H7 (cell line): ENCODE measurements around the gene CCDC71L. TPM values are rescaled to one million over a fixed set of nuclear protein-coding genes. Genes with fewer than 3 reads are reported as not detected.

Experiments
- DNase-seq: peaks from one replicate; pipeline ENCODE4 v3.0.0; 2012
- H3K27me3 ChIP-seq: 2 replicates; pipeline ENCODE4 v1.6.0; 2011; ENCODE audit warnings: mild to moderate bottlenecking, low read length; ENCODE audit not compliant: control insufficient read depth, insufficient read depth
- H3K36me3 ChIP-seq: replicated peaks from 2 replicates; pipeline ENCODE4 v1.5.1; 2011; ENCODE audit warnings: low read length; ENCODE audit not compliant: control insufficient read depth, insufficient read depth
- H3K4me3 ChIP-seq: 2 replicates; pipeline ENCODE4 v1.5.1; 2011; ENCODE audit warnings: low read depth, mild to moderate bottlenecking, control low read depth, low read length, moderate library complexity; ENCODE audit not compliant: insufficient read depth
- total RNA-seq: library from RNA; depleted of rRNA; stranded (reverse); fragments of >200 nt; shearing (Covaris generic); gene quantifications from 2 replicates; pipeline ENCODE4 v1.2.3, GENCODE V29; 2014

Gene CCDC71L
- total RNA-seq, 1 experiment from 2014 or later, result 34.8 TPM

GRCh38 chr7:106644999-106645398 lies 16.0 kb downstream of the CCDC71L start:
- H3K36me3 ChIP-seq, result no peaks in the 10 kb centered on the region
- no peak overlapping the region for H3K4me3 ChIP-seq
- H3K27me3 ChIP-seq, result no peaks in the 10 kb centered on the region
- no peak for DNase-seq

- Histone ChIP-seq H3K27me3 (no peaks in the 10 kb centered on the region), H3K4me3 (no peak overlapping the region), H3K36me3 (no peaks in the 10 kb centered on the region)
- no peak for DNase-seq
Measured at GRCh38 chr7:106643216-106644000, 17.6 kb downstream of the CCDC71L start.

GRCh38 chr7:106641416-106641815 lies 19.5 kb downstream of the CCDC71L start:
- DNase-seq, result no peak
- H3K36me3 ChIP-seq, result no peaks in the 10 kb centered on the region
- no peak overlapping the region for H3K4me3 ChIP-seq
- H3K27me3 ChIP-seq, result no peaks in the 10 kb centered on the region

- H3K4me3 ChIP-seq, result no peak overlapping the region
- DNase-seq, result no peak
- H3K36me3 ChIP-seq, result no peaks in the 10 kb centered on the region
- no peaks in the 10 kb centered on the region for H3K27me3 ChIP-seq
Measured at GRCh38 chr7:106640368-106641141, 20.4 kb downstream of the CCDC71L start.

GRCh38 chr7:106639476-106640334 lies 21.3 kb downstream of the CCDC71L start:
- Histone ChIP-seq H3K4me3 (no peak overlapping the region), H3K27me3 (no peaks in the 10 kb centered on the region)
- DNase-seq, result no peak

GRCh38 chr7:106635411-106635810 lies 25.5 kb downstream of the CCDC71L start:
- Histone ChIP-seq H3K36me3 (no peaks in the 10 kb centered on the region), H3K27me3 (no peaks in the 10 kb centered on the region), H3K4me3 (no peak overlapping the region)
- no peak for DNase-seq

More at GRCh38 chr7:106639476-106640334, 21.3 kb downstream of the CCDC71L start:
- H3K36me3 ChIP-seq, result no peaks in the 10 kb centered on the region

- Histone ChIP-seq H3K36me3 (no peaks in the 10 kb centered on the region), H3K27me3 (no peaks in the 10 kb centered on the region), H3K4me3 (no peak overlapping the region)
- DNase-seq, result no peak
Measured at GRCh38 chr7:106634958-106635357, 26.0 kb downstream of the CCDC71L start.

- DNase-seq, result no peak
- no peaks in the 10 kb centered on the region for H3K36me3 ChIP-seq
- no peaks in the 10 kb centered on the region for H3K27me3 ChIP-seq
- H3K4me3 ChIP-seq, result no peak overlapping the region
Measured at GRCh38 chr7:106630648-106631047, 30.3 kb downstream of the CCDC71L start.

- Histone ChIP-seq H3K27me3 (no peaks in the 10 kb centered on the region), H3K36me3 (no peaks in the 10 kb centered on the region), H3K4me3 (no peak overlapping the region)
- no peak for DNase-seq
Measured at GRCh38 chr7:106629516-106629915, 31.4 kb downstream of the CCDC71L start.

- H3K27me3 ChIP-seq, result no peaks in the 10 kb centered on the region
- no peak overlapping the region for H3K4me3 ChIP-seq
- DNase-seq, result no peak
- H3K36me3 ChIP-seq, result no peaks in the 10 kb centered on the region
Measured at GRCh38 chr7:106626376-106627164, 34.4 kb downstream of the CCDC71L start.

- no peak for DNase-seq
- Histone ChIP-seq H3K36me3 (no peaks in the 10 kb centered on the region), H3K27me3 (no peaks in the 10 kb centered on the region), H3K4me3 (no peak overlapping the region)
Measured at GRCh38 chr7:106625678-106626301, 35.2 kb downstream of the CCDC71L start.

GRCh38 chr7:106623853-106624252 lies 37.1 kb downstream of the CCDC71L start:
- no peak overlapping the region for H3K4me3 ChIP-seq
- H3K36me3 ChIP-seq, result no peaks in the 10 kb centered on the region
- no peak for DNase-seq
- no peaks in the 10 kb centered on the region for H3K27me3 ChIP-seq

- Histone ChIP-seq H3K4me3 (no peak overlapping the region), H3K27me3 (no peaks in the 10 kb centered on the region), H3K36me3 (no peaks in the 10 kb centered on the region)
- no peak for DNase-seq
Measured at GRCh38 chr7:106623315-106623660, 37.7 kb downstream of the CCDC71L start.
